Measurements from ENCODE around the gene MT1M. TPM values are rescaled to one million over a fixed set of nuclear protein-coding genes. Genes with fewer than 3 reads are reported as not detected.
A peak's percentile ranks its signal among the peaks of the same experiment; 100 is the strongest.
"Not testable (repeated sequence)": the region's sequence is repeated elsewhere in the genome, so short reads cannot be mapped to it uniquely, and the experiment has no call there.

The MT1M gene
- total RNA-seq, 2 donors from 2014 or later: 5.2 to 9.9 TPM

GRCh38 chr16:56667581-56668571, 35.4 kb downstream of the MT1M start, which contains the start of gene MT1G:
MT1G (minus strand) TSS chr16:56668065; CDS start chr16:56667993, 72 bp downstream.
- Histone ChIP-seq H3K27ac (no peak within 1 kb of the TSS), H3K27me3 (peaks cover 13 to 15% of the 10 kb centered on the region in 2 donors), H3K9me3 (no peaks in the 10 kb centered on the region), H3K4me3 (peak within 1 kb of the TSS in 1 of 2 donors; percentile 29), H3K36me3 (no peaks in the 10 kb centered on the region), H3K4me1 (peaks cover 0 to 21% of the 10 kb centered on the region in 2 donors)
- TF ChIP-seq, protein P1, sequence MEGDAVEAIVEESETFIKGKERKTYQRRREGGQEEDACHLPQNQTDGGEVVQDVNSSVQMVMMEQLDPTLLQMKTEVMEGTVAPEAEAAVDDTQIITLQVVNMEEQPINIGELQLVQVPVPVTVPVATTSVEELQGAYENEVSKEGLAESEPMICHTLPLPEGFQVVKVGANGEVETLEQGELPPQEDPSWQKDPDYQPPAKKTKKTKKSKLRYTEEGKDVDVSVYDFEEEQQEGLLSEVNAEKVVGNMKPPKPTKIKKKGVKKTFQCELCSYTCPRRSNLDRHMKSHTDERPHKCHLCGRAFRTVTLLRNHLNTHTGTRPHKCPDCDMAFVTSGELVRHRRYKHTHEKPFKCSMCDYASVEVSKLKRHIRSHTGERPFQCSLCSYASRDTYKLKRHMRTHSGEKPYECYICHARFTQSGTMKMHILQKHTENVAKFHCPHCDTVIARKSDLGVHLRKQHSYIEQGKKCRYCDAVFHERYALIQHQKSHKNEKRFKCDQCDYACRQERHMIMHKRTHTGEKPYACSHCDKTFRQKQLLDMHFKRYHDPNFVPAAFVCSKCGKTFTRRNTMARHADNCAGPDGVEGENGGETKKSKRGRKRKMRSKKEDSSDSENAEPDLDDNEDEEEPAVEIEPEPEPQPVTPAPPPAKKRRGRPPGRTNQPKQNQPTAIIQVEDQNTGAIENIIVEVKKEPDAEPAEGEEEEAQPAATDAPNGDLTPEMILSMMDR (IDR thresholded peaks at IDR 0.05): no peak
- no peak for DNase-seq (ENCODE audit: low spot score)

- H3K4me3 ChIP-seq: no peak within 1 kb of the TSS
- TF ChIP-seq, protein P1 (IDR thresholded peaks at IDR 0.05): no peak
- no peaks in the 10 kb centered on the region for H3K36me3 ChIP-seq
- H3K9me3 ChIP-seq: no peaks in the 10 kb centered on the region
- no peak for DNase-seq (ENCODE audit: low spot score)
- H3K4me1 ChIP-seq: peaks cover 0 to 18% of the 10 kb centered on the region in 2 donors
- peaks cover 5 to 13% of the 10 kb centered on the region in 2 donors for H3K27me3 ChIP-seq
- H3K27ac ChIP-seq: no peak within 1 kb of the TSS
Measured at GRCh38 chr16:56669005-56669839, 36.8 kb downstream of the MT1M start, which contains the start of gene MT1H. MT1H (plus strand) TSS chr16:56669814; CDS start chr16:56669885, 71 bp downstream.

DNA sequence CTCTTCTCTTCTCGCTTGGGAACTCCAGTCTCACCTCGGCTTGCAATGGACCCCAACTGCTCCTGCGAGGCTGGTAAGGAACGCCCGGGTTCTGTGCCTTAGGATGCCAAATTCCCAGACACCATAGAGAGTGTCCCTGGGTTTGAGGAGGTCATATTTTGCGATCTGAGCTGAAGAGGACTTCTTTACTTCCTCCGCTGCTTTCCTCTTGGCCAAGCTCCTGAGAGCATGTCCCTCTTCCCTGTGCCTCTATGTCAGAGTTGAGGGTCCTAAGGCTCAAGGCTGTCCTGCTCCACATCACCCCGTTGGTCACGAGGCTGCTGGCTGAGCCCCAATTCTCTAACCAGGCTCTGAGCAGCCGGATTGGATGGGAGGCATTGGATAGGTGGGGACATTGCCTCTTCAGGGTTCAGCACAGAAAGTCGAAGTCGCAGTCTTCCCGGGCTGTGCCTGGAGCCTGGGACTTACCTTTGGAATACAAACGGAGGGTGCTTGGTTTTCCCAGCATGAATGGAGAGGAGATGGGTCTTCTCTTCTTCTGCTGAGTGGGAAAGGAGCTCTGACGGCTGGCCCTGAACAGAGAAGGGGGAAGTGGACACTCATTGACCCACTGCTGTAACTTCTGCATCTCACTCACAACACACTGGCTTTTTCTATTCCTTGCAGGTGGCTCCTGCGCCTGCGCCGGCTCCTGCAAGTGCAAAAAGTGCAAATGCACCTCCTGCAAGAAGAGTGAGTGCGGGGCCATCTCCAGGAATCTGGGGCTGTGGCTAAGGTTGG, 37.6 kb downstream of the MT1M start:
- TF ChIP-seq, protein P1 (IDR thresholded peaks at IDR 0.05): no peak
- Histone ChIP-seq H3K4me1 (peaks cover 0 to 18% of the 10 kb centered on the region in 2 donors), H3K27me3 (peaks cover 5 to 13% of the 10 kb centered on the region in 2 donors), H3K4me3 (no peak overlapping the region), H3K36me3 (no peaks in the 10 kb centered on the region), H3K27ac (no peak overlapping the region), H3K9me3 (no peaks in the 10 kb centered on the region)
- DNase-seq (ENCODE audit: low spot score): no peak

GRCh38 chr16:56670620-56670934, 38.1 kb downstream of the MT1M start:
- H3K4me1 ChIP-seq: peaks cover 0 to 20% of the 10 kb centered on the region in 2 donors
- peaks cover 5 to 13% of the 10 kb centered on the region in 2 donors for H3K27me3 ChIP-seq
- TF ChIP-seq, protein P1 (IDR thresholded peaks at IDR 0.05): no peak
- no peaks in the 10 kb centered on the region for H3K9me3 ChIP-seq
- no peaks in the 10 kb centered on the region for H3K36me3 ChIP-seq
- no peak for DNase-seq (ENCODE audit: low spot score)
- no peak overlapping the region for H3K4me3 ChIP-seq
- H3K27ac ChIP-seq: no peak overlapping the region

- not testable (repeated sequence) for H3K4me3 ChIP-seq; H3K27ac ChIP-seq; H3K36me3 ChIP-seq; H3K9me3 ChIP-seq; DNase-seq (ENCODE audit: low spot score)
- H3K4me1 ChIP-seq: peaks cover 0 to 28% of the 10 kb centered on the region in 2 donors
- H3K27me3 ChIP-seq: peaks cover 5 to 13% of the 10 kb centered on the region in 2 donors
Measured at GRCh38 chr16:56671691-56672090, 39.2 kb downstream of the MT1M start.

DNA sequence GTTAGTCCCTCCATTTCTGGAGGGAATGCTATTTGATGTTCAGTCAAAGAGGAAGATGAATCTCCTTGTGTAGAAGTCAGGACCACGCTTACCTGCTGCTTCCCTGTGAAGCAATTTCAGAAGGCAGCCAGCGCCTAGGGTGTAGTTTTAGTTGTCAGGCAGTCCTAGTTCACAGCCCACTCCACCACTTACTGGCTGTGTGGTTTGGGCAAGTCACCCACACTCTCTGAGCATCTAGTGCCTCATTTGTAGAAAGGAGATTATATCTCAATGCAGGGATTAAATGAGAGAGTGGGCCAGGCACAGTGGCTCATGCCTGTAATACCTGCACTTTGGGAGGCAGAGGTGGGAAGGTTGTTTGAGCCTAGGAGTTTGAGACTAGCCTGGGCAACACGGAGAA, 39.7 kb downstream of the MT1M start:
- not testable (repeated sequence) for H3K4me3 ChIP-seq; H3K27ac ChIP-seq; H3K9me3 ChIP-seq; DNase-seq (ENCODE audit: low spot score); H3K36me3 ChIP-seq
- H3K27me3 ChIP-seq: peaks cover 5 to 13% of the 10 kb centered on the region in 2 donors
- H3K4me1 ChIP-seq: peaks cover 0 to 28% of the 10 kb centered on the region in 2 donors
